Spleen (tissue), 7 donors: ENCODE measurements around the gene PNMA1.

ENCODE experiments used
- CTCF ChIP-seq, 11 experiments: fragments of 200-600 bp in 7 of 11; fragments of 450-650 bp in 4 of 11; sonication (generic) in 4 of 11; IDR thresholded peaks in 8 of 11; conservative IDR thresholded peaks in 3 of 11; 1 replicate in 7 of 11; 2 replicates in 4 of 11; pipeline versions ENCODE4 v1.4.0 to v1.8.0; 2016 to 2021; ENCODE audit warnings: antibody characterized with exemption in 11 of 11, inconsistent platforms in 4 of 11, mild to moderate bottlenecking in 1 of 11
- POLR2A ChIP-seq, 3 donors: fragments of 450-650 bp; IDR thresholded peaks; one replicate each; pipeline ENCODE4 v1.5.1; 2017; ENCODE audit warnings: antibody characterized with exemption in 3 of 3, mild to moderate bottlenecking in 1 of 3
- POLR2AphosphoS5 ChIP-seq, 3 donors: sonication (generic); formaldehyde crosslinking; IDR thresholded peaks; one replicate each; pipeline ENCODE4 v1.5.1; 2017; ENCODE audit warnings: antibody characterized with exemption in 3 of 3
- donor health status: DM: no; HTN: no; CAD: no; lungs with moderate emphysema.
- donor health status: DM: no; HTN: no; CAD: no.
- donor health status: DM: no; HTN: no; CAD: no.

GRCh38 chr14:73743431-73743931 is 29.3 kb upstream of the PNMA1 start:
- TF ChIP-seq CTCF (IDR thresholded peaks at IDR 0.05 in 8 of 11, conservative IDR thresholded peaks at IDR 0.05 in 3 of 11) (no peak), POLR2AphosphoS5 (IDR thresholded peaks at IDR 0.05) (peak; percentile 78 to 93 (median 88)), POLR2A (IDR thresholded peaks at IDR 0.05) (no peak)
